Measurements from ENCODE around the gene PLAAT3.
A peak's percentile ranks its signal among the peaks of the same experiment; 100 is the strongest.
"Not testable (repeated sequence)": the region's sequence is repeated elsewhere in the genome, so short reads cannot be mapped to it uniquely, and the experiment has no call there.

Gene PLAAT3

GRCh38 chr11:63635762-63636465 is 21.7 kb upstream of the PLAAT3 start:
- TF ChIP-seq CTCF (IDR thresholded peaks at IDR 0.05; ENCODE audit: low read length, missing control alignments) = peak; percentile 87
- no peak overlapping the region for H3K4me3 ChIP-seq (replicated peaks; ENCODE audit: low read depth, low read length)
- DNase-seq (ENCODE audit: low read depth) = peak; percentile 79

- H3K4me3 ChIP-seq (replicated peaks; ENCODE audit: low read depth, low read length) = no peak overlapping the region
- no peak for DNase-seq (ENCODE audit: low read depth)
- no peak for TF ChIP-seq CTCF (IDR thresholded peaks at IDR 0.05; ENCODE audit: low read length, missing control alignments)
These were observed 15.2 kb upstream of the PLAAT3 start for GRCh38 chr11:63629426-63629825.

- TF ChIP-seq CTCF (IDR thresholded peaks at IDR 0.05; ENCODE audit: low read length, missing control alignments) = no peak
- DNase-seq (ENCODE audit: low read depth) = no peak
- no peak overlapping the region for H3K4me3 ChIP-seq (replicated peaks; ENCODE audit: low read depth, low read length)
These were observed 9.4 kb upstream of the PLAAT3 start for GRCh38 chr11:63623513-63624140.

GRCh38 chr11:63622323-63622722 is 8.1 kb upstream of the PLAAT3 start:
- TF ChIP-seq CTCF (IDR thresholded peaks at IDR 0.05; ENCODE audit: low read length, missing control alignments) = no peak
- H3K4me3 ChIP-seq (replicated peaks; ENCODE audit: low read depth, low read length) = no peak overlapping the region
- DNase-seq (ENCODE audit: low read depth) = no peak

GRCh38 chr11:63621071-63621470 is 6.8 kb upstream of the PLAAT3 start:
- no peak for DNase-seq (ENCODE audit: low read depth)
- H3K4me3 ChIP-seq (replicated peaks; ENCODE audit: low read depth, low read length) = no peak overlapping the region
- TF ChIP-seq CTCF (IDR thresholded peaks at IDR 0.05; ENCODE audit: low read length, missing control alignments) = no peak

GRCh38 chr11:63619967-63620366 is 5.7 kb upstream of the PLAAT3 start:
- TF ChIP-seq CTCF (IDR thresholded peaks at IDR 0.05; ENCODE audit: low read length, missing control alignments) = no peak
- H3K4me3 ChIP-seq (replicated peaks; ENCODE audit: low read depth, low read length) = no peak overlapping the region
- no peak for DNase-seq (ENCODE audit: low read depth)

GRCh38 chr11:63617686-63618085 is 3.5 kb upstream of the PLAAT3 start:
- not testable (repeated sequence) for H3K4me3 ChIP-seq (replicated peaks; ENCODE audit: low read depth, low read length); DNase-seq (ENCODE audit: low read depth)

All from fibroblast of pulmonary artery (primary cell).